Stimulated activated CD4-positive, alpha-beta T cell treated with anti-CD3 and anti-CD28 coated beads, TNF-alpha, amount 100 ng/mL, for 4 hours (primary cell): Measurements from ENCODE around the gene FOXS1.

Experiments
- DNase-seq, 3 experiments: peaks; one replicate each; pipeline ENCODE4 v3.0.0-alpha.2; 2020; ENCODE audit warnings: low read depth in 3 of 3

FOXS1 gene

GRCh38 chr20:31861385-31862156, 16.2 kb upstream of the FOXS1 start:
- peak; percentile 37 to 47 (median 41) for DNase-seq

GRCh38 chr20:31861135-31861384, 15.7 kb upstream of the FOXS1 start:
- DNase-seq: no peak

- DNase-seq: no peak
These were observed 15.2 kb upstream of the FOXS1 start for GRCh38 chr20:31860390-31861134.

- no peak for DNase-seq
These were observed 14.6 kb upstream of the FOXS1 start for GRCh38 chr20:31859998-31860380.

- DNase-seq: no peak
These were observed 14.0 kb upstream of the FOXS1 start for GRCh38 chr20:31859266-31859997.

GRCh38 chr20:31858760-31859083, 13.3 kb upstream of the FOXS1 start:
- DNase-seq: no peak

GRCh38 chr20:31857861-31858759, 12.7 kb upstream of the FOXS1 start:
- no peak for DNase-seq

GRCh38 chr20:31856516-31856915, 11.1 kb upstream of the FOXS1 start:
- DNase-seq: no peak

GRCh38 chr20:31853481-31853880, 8.1 kb upstream of the FOXS1 start:
- DNase-seq: no peak

- no peak for DNase-seq
These were observed 6.0 kb upstream of the FOXS1 start for GRCh38 chr20:31851240-31851955.

GRCh38 chr20:31849306-31849930, 4.0 kb upstream of the FOXS1 start:
- DNase-seq: no peak

- DNase-seq: no peak
These were observed 2.9 kb upstream of the FOXS1 start for GRCh38 chr20:31848088-31848999.

GRCh38 chr20:31846793-31847138, 1.4 kb upstream of the FOXS1 start:
- DNase-seq: no peak

GRCh38 chr20:31844737-31845299, 586 bp downstream of the FOXS1 start:
- no peak for DNase-seq

- no peak for DNase-seq
These were observed 1.5 kb downstream of the FOXS1 start for GRCh38 chr20:31843881-31844280.

GRCh38 chr20:31843288-31843687, 2.1 kb downstream of the FOXS1 start:
- DNase-seq: no peak

- no peak for DNase-seq
These were observed 2.8 kb downstream of the FOXS1 start for GRCh38 chr20:31842471-31843157.

GRCh38 chr20:31841928-31842327, 3.5 kb downstream of the FOXS1 start:
- DNase-seq: no peak
